Nephron progenitor cell (in vitro differentiated cells): Measurements from ENCODE around the gene COX4I2.
"Not testable (repeated sequence)": the region's sequence is repeated elsewhere in the genome, so short reads cannot be mapped to it uniquely, and the experiment has no call there.

ENCODE experiments used
- DNase-seq: peaks from one replicate; pipeline ENCODE4 v3.0.0; 2021
- H3K27ac Mint-ChIP-seq: 2 replicates; pipeline ENCODE4 v1.8.0; 2021; ENCODE audit warnings: mild to moderate bottlenecking, moderate library complexity, mixed read lengths
- H3K27me3 Mint-ChIP-seq: 2 replicates; pipeline ENCODE4 v1.8.0; 2021; ENCODE audit warnings: mild to moderate bottlenecking, low read depth, mixed read lengths; ENCODE audit not compliant: poor library complexity
- H3K36me3 Mint-ChIP-seq: 2 replicates; pipeline ENCODE4 v1.8.0; 2021; ENCODE audit warnings: low read depth, mixed read lengths
- H3K4me1 Mint-ChIP-seq: 2 replicates; pipeline ENCODE4 v1.8.0; 2021; ENCODE audit warnings: mixed read lengths
- H3K4me3 Mint-ChIP-seq: 2 replicates; pipeline ENCODE4 v1.8.0; 2021; ENCODE audit warnings: mild to moderate bottlenecking, moderate library complexity, mixed read lengths
- H3K9me3 Mint-ChIP-seq: 2 replicates; pipeline ENCODE4 v1.8.0; 2021; ENCODE audit warnings: mild to moderate bottlenecking, moderate library complexity, mixed read lengths
- CTCF ChIP-seq: fragments of 200-600 bp; sonication (generic); IDR thresholded peaks from 2 replicates; pipeline ENCODE4 v1.5.0; 2021; ENCODE audit warnings: antibody characterized with exemption

COX4I2 gene

DNA sequence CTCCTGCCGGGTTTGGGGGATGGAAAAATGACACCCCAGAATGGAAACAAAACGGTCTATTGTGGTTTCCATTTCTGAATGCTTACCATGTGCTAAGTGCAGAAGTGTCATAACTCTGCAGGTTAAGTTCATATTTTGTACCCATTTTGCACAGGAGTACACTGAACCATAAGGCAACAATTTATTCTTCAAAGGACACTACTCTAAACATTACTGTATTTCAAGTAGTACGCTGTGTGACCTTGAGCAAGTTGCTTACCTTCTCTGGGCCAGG, 42.4 kb upstream of the COX4I2 start:
- Mint-ChIP-seq H3K27me3 (no peaks in the 10 kb centered on the region), H3K4me3 (no peak overlapping the region), H3K27ac (peak overlapping the region; percentile 93), H3K4me1 (peaks cover 31% of the 10 kb centered on the region), H3K9me3 (no peaks in the 10 kb centered on the region), H3K36me3 (no peaks in the 10 kb centered on the region)
- DNase-seq = no peak
- TF ChIP-seq CTCF = no peak

GRCh38 chr20:31595654-31596411, 41.9 kb upstream of the COX4I2 start:
- Mint-ChIP-seq H3K27ac (peak overlapping the region; percentile 93), H3K9me3 (peaks cover 3% of the 10 kb centered on the region), H3K4me3 (no peak overlapping the region), H3K4me1 (peaks cover 30% of the 10 kb centered on the region), H3K36me3 (no peaks in the 10 kb centered on the region), H3K27me3 (no peaks in the 10 kb centered on the region)
- TF ChIP-seq CTCF = no peak
- peak; percentile 60 for DNase-seq

GRCh38 chr20:31596412-31596715, 41.3 kb upstream of the COX4I2 start:
- not testable (repeated sequence) for H3K36me3 Mint-ChIP-seq, DNase-seq, H3K9me3 Mint-ChIP-seq, H3K4me3 Mint-ChIP-seq, H3K27me3 Mint-ChIP-seq
- H3K4me1 Mint-ChIP-seq = peaks cover 25% of the 10 kb centered on the region
- peak overlapping the region; percentile 93 for H3K27ac Mint-ChIP-seq

- Mint-ChIP-seq H3K27me3 (no peaks in the 10 kb centered on the region), H3K36me3 (no peaks in the 10 kb centered on the region), H3K4me3 (no peak overlapping the region), H3K4me1 (peaks cover 25% of the 10 kb centered on the region), H3K9me3 (peaks cover 5% of the 10 kb centered on the region), H3K27ac (peak overlapping the region; percentile 83)
- DNase-seq = no peak
- no peak for TF ChIP-seq CTCF
These were observed 40.8 kb upstream of the COX4I2 start for GRCh38 chr20:31596831-31597480.

DNA sequence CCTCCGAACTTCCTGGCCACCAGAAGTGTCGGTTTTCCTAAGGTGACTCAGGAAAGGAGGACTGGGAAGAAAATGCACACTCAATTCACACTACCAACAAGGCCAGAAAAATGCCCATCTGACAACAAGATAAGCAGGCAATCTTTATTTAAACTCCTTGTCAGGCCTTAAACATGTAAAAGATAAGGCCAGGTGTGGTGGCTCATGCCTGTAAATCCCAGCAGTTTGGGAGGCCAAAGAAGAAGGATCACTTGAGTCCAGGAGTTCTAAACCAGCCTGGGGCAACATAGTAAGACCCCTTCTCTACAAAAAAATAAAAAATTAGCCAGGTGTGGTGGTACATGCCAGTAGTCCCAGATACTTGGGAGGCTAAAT, 40.2 kb upstream of the COX4I2 start:
- DNase-seq = no peak
- Mint-ChIP-seq H3K4me1 (peaks cover 28% of the 10 kb centered on the region), H3K4me3 (no peak overlapping the region), H3K36me3 (no peaks in the 10 kb centered on the region), H3K27ac (peak overlapping the region; percentile 83), H3K9me3 (peaks cover 5% of the 10 kb centered on the region), H3K27me3 (no peaks in the 10 kb centered on the region)
- TF ChIP-seq CTCF = no peak

- H3K27me3 Mint-ChIP-seq = peaks cover 3% of the 10 kb centered on the region
- H3K4me3 Mint-ChIP-seq = peak overlapping the region; percentile 64
- H3K4me1 Mint-ChIP-seq = peaks cover 24% of the 10 kb centered on the region
- no peak for DNase-seq
- H3K27ac Mint-ChIP-seq = peak overlapping the region; percentile 100
- peaks cover 6% of the 10 kb centered on the region for H3K36me3 Mint-ChIP-seq
- no peak for TF ChIP-seq CTCF
- H3K9me3 Mint-ChIP-seq = peaks cover 5% of the 10 kb centered on the region
These were observed 35.3 kb upstream of the COX4I2 start for GRCh38 chr20:31602431-31602778.
